Spinal cord (tissue), 10 donors: ENCODE results near the gene WBP4. TPM values are rescaled to one million over a fixed set of nuclear protein-coding genes. Genes with fewer than 3 reads are reported as not detected.
"Not testable (repeated sequence)": the region's sequence is repeated elsewhere in the genome, so short reads cannot be mapped to it uniquely, and the experiment has no call there.

ENCODE experiments used
- DNase-seq, 6 donors: peaks; one replicate each; pipeline versions ENCODE4 v3.0.0 to v3.0.0-alpha.2; 2013 to 2015; ENCODE audit warnings: low spot score in 6 of 6, low read depth in 4 of 6
- H3K27ac ChIP-seq: one replicate; pipeline ENCODE4 v1.5.1; 2013; ENCODE audit warnings: low read depth, low read length, control low read depth
- H3K27me3 ChIP-seq: one replicate; pipeline ENCODE4 v1.6.1; 2013; ENCODE audit warnings: low read length; ENCODE audit not compliant: control insufficient read depth, insufficient read depth
- H3K36me3 ChIP-seq: one replicate; pipeline ENCODE4 v1.6.1; 2013; ENCODE audit warnings: low read length; ENCODE audit not compliant: control insufficient read depth, insufficient read depth
- H3K4me1 ChIP-seq: one replicate; pipeline ENCODE4 v1.6.1; 2013; ENCODE audit warnings: low read length; ENCODE audit not compliant: control insufficient read depth, insufficient read depth
- H3K4me3 ChIP-seq: one replicate; pipeline ENCODE4 v1.5.1; 2013; ENCODE audit warnings: low read depth, low read length, control low read depth
- H3K9me3 ChIP-seq: one replicate; pipeline ENCODE4 v1.6.1; 2013; ENCODE audit warnings: low read length; ENCODE audit not compliant: control insufficient read depth, insufficient read depth
- WGBS: methylation state at CpG from one replicate; pipeline ENCODE4 v1.1.5; 2013; ENCODE audit warnings: missing lambda C conversion rate; ENCODE audit not compliant: insufficient coverage; 5-methylcytosine and 5-hydroxymethylcytosine counted together
- polyA plus RNA-seq, 2 donors: library from polyadenylated mRNA; unstranded; fragments of 120-200 nt; gene quantifications; one replicate each; pipeline ENCODE4 v1.2.1, GENCODE V29; 2013; ENCODE audit not compliant: insufficient read length in 2 of 2
- total RNA-seq, 2 donors: library from RNA; depleted of rRNA in 1 of 2; stranded (reverse); fragments of 120-200 nt in 1 of 2; fragments of >200 nt in 1 of 2; gene quantifications; one replicate each; pipeline versions ENCODE4 v1.2.3 to v1.2.4, GENCODE V29; 2013 to 2014
- donor health status: healthy.

The WBP4 gene
- total and polyA plus RNA-seq, 4 donors, result 15.4 to 24.1 (median 17.9) TPM

- H3K4me3 ChIP-seq, result no peak overlapping the region
- WGBS, result 100% methylated on average over 3 of the region's 7 CpGs
- no peak overlapping the region for H3K27ac ChIP-seq
- DNase-seq, result no peak
- peaks cover 32% of the 10 kb centered on the region for H3K36me3 ChIP-seq
- H3K9me3 ChIP-seq, result no peaks in the 10 kb centered on the region
- no peaks in the 10 kb centered on the region for H3K27me3 ChIP-seq
- H3K4me1 ChIP-seq, result no peaks in the 10 kb centered on the region
Observed at GRCh38 chr13:41075485-41075884, 14.2 kb downstream of the WBP4 start.

GRCh38 chr13:41077475-41077874, 16.2 kb downstream of the WBP4 start:
- H3K4me1 ChIP-seq, result no peaks in the 10 kb centered on the region
- H3K36me3 ChIP-seq, result peaks cover 44% of the 10 kb centered on the region
- no peak for DNase-seq
- no peaks in the 10 kb centered on the region for H3K9me3 ChIP-seq
- no peak overlapping the region for H3K27ac ChIP-seq
- WGBS, result no CpG with 5 or more reads among the region's 3 CpGs
- H3K4me3 ChIP-seq, result no peak overlapping the region
- H3K27me3 ChIP-seq, result no peaks in the 10 kb centered on the region

GRCh38 chr13:41079725-41080124, 18.4 kb downstream of the WBP4 start:
- no peaks in the 10 kb centered on the region for H3K27me3 ChIP-seq
- no peaks in the 10 kb centered on the region for H3K9me3 ChIP-seq
- peaks cover 30% of the 10 kb centered on the region for H3K36me3 ChIP-seq
- no CpG with 5 or more reads among the region's 4 CpGs for WGBS
- DNase-seq, result no peak
- no peaks in the 10 kb centered on the region for H3K4me1 ChIP-seq
- H3K4me3 ChIP-seq, result no peak overlapping the region
- H3K27ac ChIP-seq, result no peak overlapping the region

- no peaks in the 10 kb centered on the region for H3K27me3 ChIP-seq
- no peak overlapping the region for H3K27ac ChIP-seq
- no peaks in the 10 kb centered on the region for H3K9me3 ChIP-seq
- WGBS, result 29% methylated on average over 1 of the region's 2 CpGs
- peaks cover 12% of the 10 kb centered on the region for H3K36me3 ChIP-seq
- H3K4me3 ChIP-seq, result no peak overlapping the region
- no peaks in the 10 kb centered on the region for H3K4me1 ChIP-seq
- DNase-seq, result no peak
Observed at GRCh38 chr13:41085961-41086585, 24.8 kb downstream of the WBP4 start.

GRCh38 chr13:41095681-41096080, 34.4 kb downstream of the WBP4 start:
- H3K36me3 ChIP-seq, H3K27me3 ChIP-seq, H3K9me3 ChIP-seq, H3K4me1 ChIP-seq, H3K4me3 ChIP-seq, DNase-seq, H3K27ac ChIP-seq: not testable (repeated sequence)
- WGBS, result no CpG with 5 or more reads among the region's 2 CpGs

- WGBS, result no CpG with 5 or more reads among the region's 1 CpG
- no peaks in the 10 kb centered on the region for H3K4me1 ChIP-seq
- no peaks in the 10 kb centered on the region for H3K9me3 ChIP-seq
- no peak for DNase-seq
- no peaks in the 10 kb centered on the region for H3K36me3 ChIP-seq
- no peak overlapping the region for H3K27ac ChIP-seq
- no peak overlapping the region for H3K4me3 ChIP-seq
- no peaks in the 10 kb centered on the region for H3K27me3 ChIP-seq
Observed at GRCh38 chr13:41098761-41099160, 37.5 kb downstream of the WBP4 start.

GRCh38 chr13:41099986-41100385, 38.7 kb downstream of the WBP4 start:
- Histone ChIP-seq H3K27me3 (no peaks in the 10 kb centered on the region), H3K4me1 (no peaks in the 10 kb centered on the region), H3K36me3 (no peaks in the 10 kb centered on the region), H3K9me3 (no peaks in the 10 kb centered on the region), H3K4me3 (no peak overlapping the region), H3K27ac (no peak overlapping the region)
- DNase-seq, result no peak

GRCh38 chr13:41107104-41107571, 45.8 kb downstream of the WBP4 start:
- H3K9me3 ChIP-seq, result no peaks in the 10 kb centered on the region
- H3K4me3 ChIP-seq, result no peak overlapping the region
- H3K27ac ChIP-seq, result no peak overlapping the region
- no peak for DNase-seq
- H3K4me1 ChIP-seq, result no peaks in the 10 kb centered on the region
- no peaks in the 10 kb centered on the region for H3K27me3 ChIP-seq
- 89% methylated on average over 11 of the region's 15 CpGs for WGBS
- H3K36me3 ChIP-seq, result no peaks in the 10 kb centered on the region

GRCh38 chr13:41107584-41108014, 46.3 kb downstream of the WBP4 start:
- H3K4me1 ChIP-seq, result no peaks in the 10 kb centered on the region
- no peaks in the 10 kb centered on the region for H3K36me3 ChIP-seq
- WGBS, result 91% methylated on average over 6 of the region's 7 CpGs
- H3K27ac ChIP-seq, result no peak overlapping the region
- H3K4me3 ChIP-seq, result no peak overlapping the region
- no peaks in the 10 kb centered on the region for H3K9me3 ChIP-seq
- no peaks in the 10 kb centered on the region for H3K27me3 ChIP-seq
- no peak for DNase-seq

- Histone ChIP-seq H3K9me3 (no peaks in the 10 kb centered on the region), H3K27me3 (no peaks in the 10 kb centered on the region), H3K27ac (no peak overlapping the region), H3K4me1 (no peaks in the 10 kb centered on the region), H3K4me3 (no peak overlapping the region), H3K36me3 (no peaks in the 10 kb centered on the region)
- WGBS, result 92% methylated on average over 7 of the region's 7 CpGs
- no peak for DNase-seq
Observed at GRCh38 chr13:41111454-41111853, 50.1 kb downstream of the WBP4 start.
